Brain microvascular endothelial cell (primary cell): Measurements from ENCODE around the gene THSD4.

Source experiments
- DNase-seq: peaks from one replicate; pipeline ENCODE4 v3.0.0-alpha.2; 2020
- H3K27ac ChIP-seq: fragments of 250-450 bp; sonication (Bioruptor Pico); 2 replicates; pipeline ENCODE4 v1.5.1; 2020; ENCODE audit warnings: mild to moderate bottlenecking, moderate library complexity
- H3K27me3 ChIP-seq: fragments of 250-450 bp; sonication (Bioruptor Pico); replicated peaks from 2 replicates; pipeline ENCODE4 v1.5.1; 2020; ENCODE audit warnings: mild to moderate bottlenecking
- H3K36me3 ChIP-seq: fragments of 250-450 bp; sonication (Bioruptor Pico); replicated peaks from 2 replicates; pipeline ENCODE4 v1.5.1; 2020; ENCODE audit warnings: mild to moderate bottlenecking
- H3K4me3 ChIP-seq: 2 replicates; pipeline ENCODE4 v1.5.1; 2011; ENCODE audit warnings: low read depth, mild to moderate bottlenecking, control low read depth, low read length, moderate library complexity
- CTCF ChIP-seq: IDR thresholded peaks from 2 replicates; pipeline ENCODE4 v1.5.1; 2011; ENCODE audit warnings: low read depth, mild to moderate bottlenecking, moderate library complexity, low read length, control low read depth, inconsistent platforms; ENCODE audit errors: missing control alignments
- in situ Hi-C: cut with HindIII; loops from 2 replicates; pipeline ENCODE4 v1.10.0; 2017; ENCODE audit warnings: low sequenced_read_pairs, low pct_ligation_motif_present

The THSD4 gene

GRCh38 chr15:71346464-71346863 is 231.2 kb downstream of the THSD4 start:
- DNase-seq, result no peak
- TF ChIP-seq CTCF, result no peak
- Histone ChIP-seq H3K36me3 (peaks cover 2% of the 10 kb centered on the region), H3K4me3 (no peak overlapping the region), H3K27ac (no peak overlapping the region), H3K27me3 (no peaks in the 10 kb centered on the region)
- in situ Hi-C loops, result no loop called here

GRCh38 chr15:71348597-71348996 is 233.3 kb downstream of the THSD4 start:
- no peak for DNase-seq
- Histone ChIP-seq H3K4me3 (no peak overlapping the region), H3K36me3 (peaks cover 8% of the 10 kb centered on the region), H3K27me3 (no peaks in the 10 kb centered on the region), H3K27ac (no peak overlapping the region)
- in situ Hi-C loops, result no loop called here
- no peak for TF ChIP-seq CTCF

GRCh38 chr15:71349336-71349735 is 234.1 kb downstream of the THSD4 start:
- no peak for TF ChIP-seq CTCF
- DNase-seq, result no peak
- Histone ChIP-seq H3K4me3 (no peak overlapping the region), H3K27ac (no peak overlapping the region), H3K27me3 (no peaks in the 10 kb centered on the region), H3K36me3 (peaks cover 6% of the 10 kb centered on the region)
- in situ Hi-C loops, result no loop called here

- in situ Hi-C loops, result no loop called here
- H3K27ac ChIP-seq, result no peak overlapping the region
Observed at GRCh38 chr15:71349736-71350526, 234.7 kb downstream of the THSD4 start.

GRCh38 chr15:71350622-71351378 is 235.5 kb downstream of the THSD4 start:
- in situ Hi-C loops, result no loop called here
- H3K27me3 ChIP-seq, result no peaks in the 10 kb centered on the region
- no peak overlapping the region for H3K27ac ChIP-seq
- no peak overlapping the region for H3K4me3 ChIP-seq
- no peak for TF ChIP-seq CTCF
- peaks cover 5% of the 10 kb centered on the region for H3K36me3 ChIP-seq
- no peak for DNase-seq

More at GRCh38 chr15:71349736-71350526, 234.7 kb downstream of the THSD4 start:
- H3K4me3 ChIP-seq, result no peak overlapping the region
- H3K36me3 ChIP-seq, result peaks cover 5% of the 10 kb centered on the region
- no peak for DNase-seq
- no peaks in the 10 kb centered on the region for H3K27me3 ChIP-seq
- TF ChIP-seq CTCF, result no peak
